GM21619 (cell line): ENCODE results near the gene HLA-DQA1.
"Not testable (repeated sequence)": the region's sequence is repeated elsewhere in the genome, so short reads cannot be mapped to it uniquely, and the experiment has no call there.

Source experiments
- ATAC-seq: cut with Tn5 transposase; IDR thresholded peaks from one replicate; pipeline ENCODE4 v1.9.1; 2021; ENCODE audit not compliant: unreplicated experiment

Gene HLA-DQA1

DNA sequence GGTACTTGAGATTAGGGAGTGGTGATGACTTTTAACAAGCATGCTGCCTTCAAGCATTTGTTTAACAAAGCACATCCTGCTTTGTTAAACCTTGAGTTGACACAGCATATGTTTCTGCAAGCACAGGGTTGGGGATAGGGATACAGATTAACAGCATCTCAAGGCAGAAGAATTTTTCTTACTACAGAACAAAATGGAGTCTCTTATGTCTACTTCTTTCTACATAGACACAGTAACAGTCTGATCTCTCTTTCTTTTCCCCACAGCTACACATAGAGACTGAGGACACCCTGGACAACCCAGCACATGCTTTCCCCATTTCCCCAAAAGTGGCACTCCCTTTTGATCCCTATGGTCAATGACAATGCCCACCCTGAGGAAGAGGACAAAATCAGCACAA is 20.6 kb downstream of the HLA-DQA1 start:
- not testable (repeated sequence) for ATAC-seq

DNA sequence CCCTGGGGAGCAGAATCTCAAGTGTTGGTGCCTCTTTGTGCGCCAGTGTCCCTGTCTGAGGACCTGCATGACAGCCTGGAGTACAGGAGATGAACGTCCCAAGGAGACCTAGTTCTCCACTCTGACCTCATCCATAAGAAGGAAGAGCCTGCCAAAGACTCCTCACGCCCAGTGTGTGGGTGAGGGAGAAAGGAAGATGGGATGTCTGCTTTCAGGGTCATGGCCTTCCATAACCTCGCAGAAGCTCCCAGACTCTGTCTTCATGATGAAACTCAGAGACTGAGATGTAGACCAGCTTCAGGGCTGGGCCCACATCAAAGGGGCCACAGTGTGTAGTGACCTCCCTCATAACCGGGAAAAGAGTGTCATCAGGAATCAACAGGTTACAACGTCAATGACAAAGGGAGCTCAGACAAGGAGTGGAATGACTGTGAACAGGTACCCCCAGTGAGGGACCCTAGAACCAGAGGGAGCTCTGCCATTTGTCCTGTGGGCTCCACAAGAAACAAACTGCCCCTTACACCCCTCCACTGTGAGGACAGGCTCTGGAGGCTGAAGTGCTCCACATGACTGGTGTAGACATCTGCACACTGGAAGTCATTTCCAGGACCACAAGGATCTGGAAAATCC is 21.2 kb downstream of the HLA-DQA1 start:
- ATAC-seq, result no peak

DNA sequence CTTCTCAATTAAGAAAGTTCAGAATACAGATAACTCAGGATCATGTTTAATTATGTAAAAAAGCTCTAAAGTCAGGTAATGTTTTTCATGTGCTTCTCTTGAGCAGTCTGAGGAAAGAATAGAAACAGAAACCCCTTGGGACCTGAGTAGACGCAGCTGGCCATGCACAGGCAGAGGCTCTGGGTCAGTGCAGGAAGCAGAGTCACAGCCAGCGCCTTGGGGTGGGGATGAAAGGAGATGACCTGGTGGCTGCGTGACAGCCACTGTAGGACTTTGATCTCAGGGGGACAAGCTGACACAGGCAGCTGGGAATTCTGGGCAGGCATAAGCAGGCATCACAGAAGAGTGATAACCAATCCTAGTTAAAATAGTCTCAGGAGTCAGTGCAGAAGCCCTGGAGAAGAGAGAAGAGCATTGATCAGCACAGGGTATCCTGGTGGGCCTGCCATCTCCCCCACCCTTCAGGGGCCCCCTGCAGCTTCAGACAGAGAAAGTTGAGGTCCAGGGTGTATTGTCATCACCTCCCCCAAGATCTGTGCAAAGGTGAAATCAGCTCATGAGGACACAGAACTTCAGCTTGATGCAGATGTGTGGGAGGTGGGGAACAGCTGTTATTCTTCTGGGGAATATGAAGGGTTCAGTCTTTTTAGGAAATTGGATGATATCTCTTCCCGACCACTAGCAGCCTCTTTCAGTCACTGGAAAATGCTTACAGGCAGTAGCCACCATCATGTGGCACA is 22.8 kb downstream of the HLA-DQA1 start:
- peak; percentile 79 for ATAC-seq

DNA sequence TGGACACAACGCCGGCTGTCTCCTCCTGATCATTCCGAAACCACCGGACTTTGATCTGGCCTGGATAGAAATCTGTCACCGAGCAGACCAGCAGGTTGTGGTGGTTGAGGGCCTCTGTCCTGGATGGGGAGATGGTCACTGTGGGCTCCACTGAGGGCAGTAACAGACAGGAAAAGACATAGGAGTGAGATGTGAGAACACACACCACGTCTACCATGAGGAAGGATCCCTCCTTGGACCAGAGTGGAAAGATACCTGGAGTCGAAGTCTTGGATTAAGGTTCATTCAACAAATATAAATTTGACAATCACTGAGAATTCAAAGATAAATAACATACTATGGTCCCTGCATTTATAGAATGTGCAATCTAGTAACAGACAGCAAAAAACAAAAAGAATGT is 24.9 kb downstream of the HLA-DQA1 start:
- ATAC-seq, result no peak

DNA sequence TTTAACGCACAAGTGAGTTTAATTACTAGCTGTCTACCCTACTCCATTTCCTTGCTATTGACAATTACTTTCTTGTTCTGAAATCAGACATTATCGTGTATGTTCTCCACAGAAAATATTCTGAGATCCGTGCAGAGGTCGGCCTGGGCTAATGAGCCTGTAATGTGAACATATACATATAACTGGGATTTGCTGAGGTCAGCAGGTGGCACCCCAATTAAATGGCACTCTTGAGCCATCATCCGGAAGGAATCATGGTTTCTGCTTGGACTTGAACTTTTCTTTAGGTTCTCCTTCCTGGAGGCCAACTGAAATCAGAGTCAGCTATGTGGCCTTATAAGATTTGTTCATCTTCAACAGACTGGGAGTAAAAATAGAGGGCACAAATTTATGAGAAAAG is 25.6 kb downstream of the HLA-DQA1 start:
- ATAC-seq, result no peak

DNA sequence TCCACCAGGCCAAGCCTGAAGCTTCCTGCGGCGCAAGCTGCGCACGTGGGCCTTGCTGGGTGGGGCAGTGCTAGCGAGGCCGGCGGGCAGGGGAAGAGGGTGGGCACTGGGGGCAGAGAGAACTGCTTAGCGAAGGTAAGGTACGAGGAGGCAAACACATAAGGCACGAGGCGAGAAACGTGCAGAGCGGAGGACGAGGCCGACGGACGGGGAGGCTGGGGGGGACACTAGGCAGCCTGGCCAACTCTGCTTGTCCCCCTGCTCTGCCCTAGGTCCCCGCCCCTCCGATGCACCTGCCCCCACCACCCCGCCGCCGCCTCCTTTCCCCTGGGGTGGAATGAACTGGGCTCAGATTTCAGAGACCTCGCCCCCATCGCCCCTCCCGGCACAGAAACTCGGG is 27.1 kb downstream of the HLA-DQA1 start:
- no peak for ATAC-seq

DNA sequence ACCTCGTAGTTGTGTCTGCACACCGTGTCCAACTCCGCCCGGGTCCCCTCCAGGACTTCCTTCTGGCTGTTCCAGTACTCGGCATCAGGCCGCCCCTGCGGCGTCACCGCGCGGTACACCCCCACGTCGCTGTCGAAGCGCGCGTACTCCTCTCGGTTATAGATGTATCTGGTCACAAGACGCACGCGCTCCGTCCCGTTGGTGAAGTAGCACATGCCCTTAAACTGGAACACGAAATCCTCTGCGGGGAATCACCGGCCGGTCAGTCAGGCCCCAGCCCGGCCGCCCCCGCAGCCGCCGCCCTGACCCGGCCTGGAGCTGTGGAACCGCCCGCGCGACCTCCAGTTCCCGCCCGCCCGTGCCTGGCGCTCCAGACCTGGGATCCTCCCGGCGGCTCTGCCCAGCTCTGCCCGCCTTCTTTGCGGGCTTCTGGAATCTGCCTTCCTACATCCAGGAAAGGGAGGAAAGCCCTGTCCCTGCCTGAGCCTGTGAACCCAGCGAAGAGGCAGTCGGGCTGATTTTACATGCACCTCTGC is 27.7 kb downstream of the HLA-DQA1 start:
- no peak for ATAC-seq

DNA sequence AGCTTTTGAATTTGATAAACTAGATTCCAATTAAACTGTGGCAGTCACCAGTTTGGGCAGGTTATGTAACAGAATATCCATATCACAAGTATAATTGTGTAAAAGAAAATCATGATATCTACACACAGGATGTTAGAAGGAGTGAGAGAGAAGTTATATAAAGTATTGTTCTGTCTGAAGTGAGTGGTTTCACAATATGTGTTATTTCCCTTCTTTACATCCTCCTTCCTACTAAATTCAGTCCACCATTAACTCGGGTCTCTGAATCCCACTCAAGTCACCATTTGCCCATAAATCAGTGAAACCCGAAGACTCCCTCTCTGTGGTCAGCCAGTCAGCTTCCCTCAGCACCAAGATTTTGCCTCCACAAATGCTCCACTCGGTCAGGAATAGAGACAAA is 28.5 kb downstream of the HLA-DQA1 start:
- no peak for ATAC-seq

DNA sequence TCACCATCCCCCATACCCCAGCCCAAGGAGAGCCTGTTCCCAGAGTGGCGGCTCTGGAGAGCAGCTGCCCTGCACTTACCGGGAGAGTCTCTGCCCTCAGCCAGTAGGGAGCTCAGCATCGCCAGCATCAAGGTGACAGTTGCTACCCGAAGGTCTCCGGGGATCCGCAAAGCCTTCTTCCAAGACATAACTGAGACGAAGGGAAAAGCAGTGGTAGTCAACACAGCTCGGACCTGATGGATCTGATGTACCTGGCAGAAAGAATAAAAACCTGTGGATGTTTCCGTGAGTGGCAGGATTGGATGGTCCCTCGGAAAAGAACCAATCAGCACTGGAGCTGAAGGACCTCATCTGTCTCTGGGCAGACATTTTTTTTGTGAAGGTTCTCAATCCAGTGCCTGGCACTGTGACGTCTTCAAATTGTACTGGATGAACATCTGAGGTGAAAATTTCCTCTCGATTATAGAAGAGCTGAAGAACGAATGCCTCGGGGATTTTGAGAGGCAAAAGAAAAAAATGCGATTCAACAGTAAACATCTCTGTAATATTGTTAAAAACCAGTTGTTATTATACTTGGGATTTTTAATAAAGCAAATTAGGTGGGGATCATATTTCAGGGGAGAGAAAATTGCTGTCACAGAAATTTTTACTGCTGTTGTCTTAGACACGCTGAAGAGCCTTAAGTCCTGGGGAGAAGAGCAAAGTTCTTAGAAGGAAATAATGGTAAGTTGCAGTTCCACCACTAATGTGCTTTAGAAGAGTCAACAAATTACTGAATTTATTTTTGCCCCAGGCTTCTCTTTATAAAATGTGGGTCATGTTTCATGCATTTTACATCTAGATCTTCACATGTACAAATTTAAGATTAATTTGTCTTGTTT is 29.5 kb downstream of the HLA-DQA1 start, which contains the start of gene HLA-DQB1:
Gene HLA-DQB1 (minus strand): TSS at position 238 of the 881 bp plus-strand sequence. CDS start 50 bp downstream, at position 188.
- peak; percentile 54 for ATAC-seq

DNA sequence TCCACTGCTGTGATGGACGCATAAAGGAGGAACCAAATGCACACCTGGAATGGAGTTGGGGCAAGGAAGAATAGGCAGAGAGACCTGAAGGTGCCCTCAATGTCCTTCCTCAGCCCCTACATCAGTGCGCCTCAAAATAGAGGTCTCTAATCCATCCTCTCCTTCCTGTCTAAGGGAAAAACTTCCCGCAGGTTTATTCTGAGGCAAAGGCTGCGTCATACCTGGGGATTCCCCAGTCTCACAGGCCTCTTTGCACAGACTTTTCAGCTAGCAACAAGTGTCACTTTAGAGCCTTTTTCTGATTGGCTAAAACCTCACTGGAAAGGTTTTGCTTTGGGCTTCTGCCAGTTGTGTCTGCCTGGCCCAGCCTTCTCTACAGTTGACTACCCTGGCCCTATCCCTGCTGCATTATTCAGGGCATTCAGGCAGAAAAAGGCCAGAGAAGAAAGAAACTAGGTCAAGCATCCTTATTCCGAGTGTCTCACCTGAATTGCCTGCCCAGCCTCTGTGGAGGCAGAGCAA is 31.1 kb downstream of the HLA-DQA1 start:
- ATAC-seq, result peak; percentile 82

DNA sequence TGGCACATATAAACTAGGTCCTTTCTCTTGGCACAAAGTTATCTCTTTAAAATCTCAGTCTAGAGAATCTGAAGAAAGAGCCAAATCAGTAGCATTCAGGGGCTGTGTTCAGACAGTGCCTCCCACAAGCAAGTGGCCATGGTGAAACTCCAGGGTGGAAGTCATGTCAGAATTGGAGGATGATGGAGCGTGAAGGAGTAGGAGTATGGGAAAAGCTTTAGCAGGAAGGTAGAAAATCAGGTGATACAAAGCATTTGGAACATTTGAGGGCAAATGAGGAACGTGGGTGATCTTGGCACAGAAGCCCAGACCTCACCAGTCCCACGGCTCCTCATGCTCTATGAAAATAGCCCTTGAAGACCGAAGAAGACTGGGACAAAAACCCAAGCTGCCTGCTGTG is 32.0 kb downstream of the HLA-DQA1 start:
- ATAC-seq, result no peak

DNA sequence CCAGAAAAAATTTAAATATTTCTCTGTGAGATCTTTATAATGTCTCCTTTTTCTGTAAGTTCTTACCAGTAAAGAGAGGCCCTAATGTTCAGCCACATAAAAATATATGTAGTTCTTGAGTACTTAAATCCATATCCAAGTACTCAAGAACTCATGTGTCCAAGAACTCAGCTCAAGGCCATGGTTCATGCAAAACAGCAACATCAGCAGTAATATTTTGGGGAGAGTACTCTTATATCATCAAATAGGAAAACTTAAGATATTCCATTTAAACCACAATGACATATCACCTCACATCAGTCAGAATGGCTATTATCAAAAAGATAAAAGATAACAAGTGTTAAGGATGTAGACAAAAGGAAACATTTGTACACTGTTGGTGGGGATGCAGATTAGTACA is 32.7 kb downstream of the HLA-DQA1 start:
- ATAC-seq, result no peak

DNA sequence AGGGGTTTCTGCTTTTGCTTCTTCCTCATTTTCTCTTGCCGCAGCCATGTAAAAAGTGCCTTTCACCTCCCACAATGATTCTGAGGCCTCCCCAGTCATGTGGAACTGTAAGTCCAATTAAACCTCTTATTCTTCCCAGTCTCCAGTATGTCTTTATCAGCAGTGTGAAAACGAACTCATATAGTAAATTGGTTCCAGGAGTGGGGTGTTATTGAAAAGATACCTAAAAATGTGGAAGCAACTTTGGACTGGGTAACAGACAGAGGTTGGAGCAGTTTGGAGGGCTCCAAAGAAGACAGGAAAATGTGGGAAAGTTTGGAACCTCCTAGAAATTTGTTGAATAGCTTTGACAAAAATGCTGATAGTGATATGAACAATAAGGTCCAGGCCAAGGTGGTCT is 34.7 kb downstream of the HLA-DQA1 start:
- ATAC-seq, result not testable (repeated sequence)

DNA sequence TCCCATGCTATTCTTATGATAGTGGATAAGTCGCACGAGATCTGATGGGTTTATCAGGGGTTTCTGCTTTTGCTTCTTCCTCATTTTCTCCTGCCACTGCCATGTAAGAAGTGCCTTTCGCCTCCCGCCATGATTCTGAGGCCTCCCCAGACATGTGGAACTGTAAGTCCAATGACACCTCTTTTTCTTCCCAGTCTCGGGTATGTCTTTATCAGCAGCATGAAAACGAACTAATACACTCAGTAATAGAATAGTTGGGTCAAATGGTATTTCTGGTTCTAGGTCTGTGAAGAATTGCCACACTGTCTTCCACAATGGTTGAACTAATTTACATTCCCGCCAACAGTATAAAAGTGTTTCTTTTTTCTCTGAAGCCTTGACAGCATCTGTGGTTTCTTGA is 36.9 kb downstream of the HLA-DQA1 start:
- ATAC-seq, result not testable (repeated sequence)

DNA sequence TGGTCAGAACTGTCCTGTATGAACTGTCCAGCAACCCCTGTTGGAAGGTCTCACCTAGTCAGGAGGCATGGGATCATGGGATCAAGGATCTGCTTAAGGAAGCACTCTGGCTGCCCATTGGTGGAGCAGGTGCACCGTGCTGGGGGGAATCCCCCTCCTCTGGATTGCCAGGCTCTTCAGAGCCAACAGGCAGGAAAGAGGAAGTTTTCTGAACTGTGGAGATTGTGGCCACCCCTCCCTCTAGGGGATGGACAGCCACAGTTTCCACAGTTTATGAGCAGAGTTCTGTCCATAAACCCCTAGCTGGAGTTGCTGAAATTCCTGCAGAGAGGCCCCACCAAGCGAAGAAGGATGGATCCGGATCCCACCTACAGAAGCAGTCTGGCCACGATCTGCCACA is 42.3 kb downstream of the HLA-DQA1 start:
- ATAC-seq, result no peak

DNA sequence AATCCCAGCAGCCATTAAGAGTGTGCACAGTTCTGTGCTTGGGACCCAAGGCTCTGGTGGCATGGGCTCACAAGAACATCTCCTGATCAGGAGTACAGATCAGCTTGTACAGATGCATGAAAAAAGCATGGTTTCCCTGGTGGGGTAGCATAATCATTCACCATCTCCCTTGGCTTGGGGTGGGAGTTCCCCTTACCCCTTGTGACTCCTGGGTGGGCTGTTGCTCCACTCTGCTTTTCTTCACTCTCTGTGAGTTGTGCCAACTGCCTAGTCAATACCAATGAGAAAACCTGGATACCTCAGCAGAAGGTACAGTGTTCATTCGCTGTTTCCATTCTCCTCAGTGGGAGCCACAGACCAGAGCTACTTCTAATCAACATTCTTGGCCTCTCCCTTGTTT is 42.8 kb downstream of the HLA-DQA1 start:
- no peak for ATAC-seq

DNA sequence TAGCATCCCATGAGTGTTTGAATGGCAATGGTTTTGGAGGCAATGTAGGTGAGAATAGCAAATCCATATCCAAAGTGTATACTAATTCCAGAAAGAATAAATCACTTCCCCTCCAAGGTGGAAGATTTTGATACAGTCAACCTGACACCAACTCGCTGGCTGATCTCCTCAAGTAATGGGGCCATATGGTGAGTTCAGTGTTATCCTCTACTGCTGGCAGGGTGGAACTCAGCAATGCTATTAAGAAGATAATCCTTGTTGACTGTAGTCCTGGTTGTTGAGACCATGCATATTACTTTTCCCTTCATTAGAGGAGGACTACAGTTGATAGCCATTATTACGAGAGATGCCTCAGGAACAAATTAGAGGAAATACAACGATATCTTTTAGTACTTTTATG is 47.0 kb downstream of the HLA-DQA1 start:
- ATAC-seq, result no peak

DNA sequence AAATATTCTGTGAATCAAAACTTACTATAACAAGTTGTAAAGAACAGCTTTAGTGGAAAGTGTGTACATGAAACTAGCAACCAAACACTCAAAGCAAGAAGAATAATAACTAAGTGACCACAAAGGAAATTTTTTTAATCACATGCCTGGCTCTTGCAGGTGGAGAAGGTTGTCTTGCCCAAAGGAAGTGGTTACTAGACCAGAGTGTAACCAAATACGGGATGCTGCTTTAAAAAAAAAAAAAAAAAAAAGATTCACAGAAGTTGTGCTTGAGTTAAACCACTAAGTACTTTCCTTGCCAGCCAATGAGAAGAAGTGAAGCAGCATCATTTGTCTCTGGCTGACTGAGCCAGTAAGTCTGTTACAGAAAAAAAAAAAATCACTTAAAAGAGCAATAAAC is 48.4 kb downstream of the HLA-DQA1 start:
- peak; percentile 79 for ATAC-seq

DNA sequence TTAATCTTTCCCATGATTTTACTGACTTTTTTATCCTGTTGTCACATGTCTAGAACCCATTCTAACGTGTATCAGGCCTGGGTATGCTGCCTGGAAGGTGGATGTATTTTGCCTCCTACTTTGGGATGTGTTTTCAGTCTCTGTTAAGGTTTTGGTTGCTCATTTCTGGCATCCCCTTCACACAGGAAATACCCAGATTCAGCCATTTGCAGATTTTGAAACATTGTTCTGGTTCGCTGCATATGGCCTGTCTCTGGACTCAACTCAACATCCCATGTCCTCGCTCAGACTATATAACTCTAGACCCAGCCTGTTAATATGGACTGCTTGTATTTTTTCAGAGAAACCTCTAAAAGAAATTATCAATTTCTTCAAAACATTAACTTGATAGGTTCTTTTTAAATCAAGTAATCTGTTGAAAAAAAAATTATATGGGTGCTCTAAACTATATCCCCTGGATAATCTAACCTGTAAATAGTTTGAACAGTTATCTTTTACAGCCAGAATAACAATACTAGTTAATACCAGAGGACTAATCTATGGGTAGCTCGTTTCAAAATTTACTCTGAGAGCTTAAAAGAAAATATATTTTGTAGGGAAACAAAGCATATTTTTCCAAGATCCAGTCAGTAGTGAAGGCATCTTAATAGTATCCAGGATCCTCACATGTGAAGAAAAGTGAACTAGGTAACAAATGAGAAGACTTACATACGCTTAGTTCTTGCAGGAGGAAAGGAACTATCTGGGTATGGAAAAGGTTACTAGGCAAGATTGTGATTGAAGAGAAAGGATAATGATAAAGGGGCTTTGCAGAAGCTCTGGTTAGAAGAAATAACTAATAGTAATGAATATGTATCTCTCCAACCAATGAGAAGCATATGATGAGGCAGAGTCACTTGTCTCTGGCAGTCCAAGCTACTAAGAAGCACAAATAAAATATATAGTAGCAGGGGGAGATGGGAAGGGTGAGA is 52.6 kb downstream of the HLA-DQA1 start:
- ATAC-seq, result no peak

DNA sequence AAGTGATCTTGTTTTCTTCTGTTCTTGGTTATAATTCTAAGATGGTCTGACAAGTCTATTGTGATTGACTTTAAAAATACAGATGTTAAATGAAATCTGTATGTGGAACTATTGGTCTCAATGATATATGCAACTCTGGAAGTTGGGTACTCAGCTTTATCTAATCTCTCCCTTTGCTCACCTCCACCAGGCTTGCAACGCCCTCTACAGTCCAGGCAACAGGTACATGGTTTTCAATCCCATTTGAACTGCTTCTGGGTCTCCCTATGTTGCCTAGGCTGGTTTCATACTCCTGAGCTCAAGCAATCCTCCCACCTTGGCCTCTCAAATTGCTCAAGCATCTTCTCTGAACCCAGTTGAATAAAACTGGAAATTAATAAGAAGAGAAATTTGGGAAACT is 54.8 kb downstream of the HLA-DQA1 start:
- ATAC-seq, result no peak
